HTR-8/SVneo (cell line): ENCODE results near the gene TIMP1.

Source experiments
- DNase-seq: peaks from one replicate; pipeline ENCODE4 v3.0.0; 2011; ENCODE audit warnings: low spot score, mixed read lengths; ENCODE audit not compliant: insufficient read length
- FAIRE-seq: peaks from 2 replicates; lab custom pipeline; 2011; peaks lifted over from hg19 to GRCh38; lab: Jason Lieb, UNC

TIMP1 gene

DNA sequence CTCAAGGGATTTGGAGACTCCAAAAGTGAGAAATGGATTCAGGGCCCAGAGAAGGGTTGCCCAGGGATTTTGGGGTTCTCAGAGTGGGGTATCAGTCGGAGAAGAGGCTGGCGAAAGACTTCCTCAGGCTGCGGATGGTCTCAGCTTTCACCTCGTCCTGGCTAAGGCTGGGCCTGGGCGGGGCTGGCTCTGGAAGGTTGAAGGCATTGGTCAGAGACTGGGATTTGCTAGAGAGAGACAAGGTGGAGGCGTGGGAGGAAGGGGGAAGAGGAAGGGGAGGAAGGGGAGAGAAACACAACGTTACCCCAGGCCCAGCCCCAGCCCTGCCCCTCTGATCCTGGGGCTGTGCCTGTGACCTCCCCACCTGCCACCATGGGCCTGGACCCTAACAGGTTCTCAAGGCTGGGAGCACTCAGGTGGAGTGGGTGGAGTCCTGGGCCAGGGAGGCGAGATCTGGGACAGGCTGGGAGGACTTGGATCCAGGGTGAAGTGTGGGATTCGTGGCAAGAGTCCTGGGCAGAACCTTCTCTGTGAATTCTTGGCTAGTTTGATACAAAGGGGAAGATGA, 9.4 kb upstream of the TIMP1 start:
- no peak for DNase-seq
- no peak for FAIRE-seq

DNA sequence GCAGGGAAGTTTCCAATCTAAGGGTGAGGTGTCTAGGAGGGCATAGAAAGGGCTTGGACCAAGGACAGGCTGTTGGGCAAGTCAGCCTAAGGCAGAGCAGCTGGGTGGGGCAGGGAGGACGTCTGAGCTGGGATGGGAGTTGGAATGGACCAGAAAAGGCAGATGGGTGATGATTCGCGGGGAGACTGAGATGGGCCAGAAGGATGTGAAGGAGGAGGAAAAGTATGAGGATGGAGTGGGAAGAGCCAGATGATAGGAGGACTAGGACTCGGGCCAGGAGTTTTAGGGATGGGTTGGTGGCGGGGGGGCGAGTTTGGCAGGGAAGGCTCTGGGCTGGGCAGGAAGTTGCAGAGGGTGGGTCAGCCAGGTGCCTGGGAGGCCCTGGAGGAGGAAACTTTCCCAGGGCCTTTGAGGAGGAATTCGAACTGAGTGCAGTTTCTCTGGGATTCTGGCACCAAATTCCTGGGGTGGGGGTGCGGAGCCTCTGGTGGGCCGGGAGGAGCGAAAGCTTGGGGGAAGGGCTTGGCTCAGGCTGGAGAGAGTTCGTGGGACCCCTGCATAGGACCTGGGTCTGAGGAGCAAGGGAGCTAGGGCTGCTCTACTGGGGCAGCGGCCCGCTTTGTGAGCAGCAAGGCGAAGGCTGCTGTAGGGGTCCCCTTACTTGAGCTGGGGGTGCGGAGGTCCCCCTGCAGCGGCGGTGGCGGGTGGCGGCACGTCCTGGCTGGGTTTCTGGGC, 8.7 kb upstream of the TIMP1 start:
- FAIRE-seq (no peak), DNase-seq (no peak)

DNA sequence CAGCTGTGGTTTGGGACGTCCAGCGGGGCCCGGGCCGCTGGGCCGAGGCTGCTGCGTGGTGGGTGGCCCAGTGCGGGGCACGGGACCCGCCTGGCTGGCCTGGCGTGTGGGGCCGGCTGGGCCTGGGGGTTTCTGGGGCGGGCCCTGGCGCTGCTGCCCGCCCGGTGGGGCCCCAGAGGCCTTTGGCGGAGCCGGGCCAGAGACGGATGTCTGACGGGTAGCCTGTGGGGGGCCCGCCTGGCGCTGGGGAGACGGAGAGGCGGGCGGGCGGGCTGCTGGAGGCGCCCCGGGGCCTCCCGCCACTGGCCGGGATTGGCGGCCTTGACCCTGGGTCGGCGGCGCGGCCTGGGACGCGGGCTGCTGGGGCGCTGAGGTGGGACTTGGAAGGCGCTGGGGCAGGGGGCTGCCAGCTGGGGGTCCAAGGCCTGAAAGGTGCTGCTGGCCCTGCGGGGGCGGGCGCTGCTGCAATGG, 8.1 kb upstream of the TIMP1 start:
- DNase-seq (no peak), FAIRE-seq (no peak)

DNA sequence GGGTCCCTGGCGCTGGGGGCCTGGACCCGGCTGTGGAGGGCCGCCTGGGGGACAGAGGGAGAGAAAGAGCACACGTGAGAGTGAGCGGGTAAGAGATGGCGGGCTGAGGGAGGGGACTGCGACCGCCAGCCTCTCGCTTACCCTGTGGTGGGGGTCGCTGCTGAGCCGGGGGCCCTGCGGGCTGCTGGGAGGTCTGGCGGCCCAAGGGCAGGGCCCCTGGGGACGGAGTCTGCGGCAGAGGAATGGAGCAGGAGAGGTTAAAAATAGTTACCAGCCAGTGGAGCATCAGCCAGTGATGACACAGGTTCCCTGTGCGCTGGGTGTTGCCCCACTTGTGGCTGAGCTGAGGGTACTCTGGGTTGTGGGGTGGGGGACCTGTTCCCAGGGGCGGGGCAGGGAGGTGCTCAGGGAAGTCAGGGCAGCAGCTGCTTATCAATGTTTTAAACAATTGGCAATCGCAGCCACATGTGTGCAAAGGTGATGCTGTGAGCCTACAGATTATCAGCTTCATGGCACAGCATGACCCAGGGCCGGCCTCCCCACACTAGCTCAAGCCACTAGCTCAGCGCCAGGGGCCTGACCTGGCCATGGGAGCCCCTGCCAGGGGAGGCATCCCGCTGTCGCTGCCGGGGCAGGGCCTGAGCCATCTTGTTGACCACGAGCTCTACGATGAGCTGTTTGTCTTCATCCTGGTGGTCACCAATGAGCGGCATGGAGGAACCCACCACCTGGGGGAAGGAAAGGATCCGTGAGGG, 7.5 kb upstream of the TIMP1 start:
- DNase-seq (no peak), FAIRE-seq (no peak)

DNA sequence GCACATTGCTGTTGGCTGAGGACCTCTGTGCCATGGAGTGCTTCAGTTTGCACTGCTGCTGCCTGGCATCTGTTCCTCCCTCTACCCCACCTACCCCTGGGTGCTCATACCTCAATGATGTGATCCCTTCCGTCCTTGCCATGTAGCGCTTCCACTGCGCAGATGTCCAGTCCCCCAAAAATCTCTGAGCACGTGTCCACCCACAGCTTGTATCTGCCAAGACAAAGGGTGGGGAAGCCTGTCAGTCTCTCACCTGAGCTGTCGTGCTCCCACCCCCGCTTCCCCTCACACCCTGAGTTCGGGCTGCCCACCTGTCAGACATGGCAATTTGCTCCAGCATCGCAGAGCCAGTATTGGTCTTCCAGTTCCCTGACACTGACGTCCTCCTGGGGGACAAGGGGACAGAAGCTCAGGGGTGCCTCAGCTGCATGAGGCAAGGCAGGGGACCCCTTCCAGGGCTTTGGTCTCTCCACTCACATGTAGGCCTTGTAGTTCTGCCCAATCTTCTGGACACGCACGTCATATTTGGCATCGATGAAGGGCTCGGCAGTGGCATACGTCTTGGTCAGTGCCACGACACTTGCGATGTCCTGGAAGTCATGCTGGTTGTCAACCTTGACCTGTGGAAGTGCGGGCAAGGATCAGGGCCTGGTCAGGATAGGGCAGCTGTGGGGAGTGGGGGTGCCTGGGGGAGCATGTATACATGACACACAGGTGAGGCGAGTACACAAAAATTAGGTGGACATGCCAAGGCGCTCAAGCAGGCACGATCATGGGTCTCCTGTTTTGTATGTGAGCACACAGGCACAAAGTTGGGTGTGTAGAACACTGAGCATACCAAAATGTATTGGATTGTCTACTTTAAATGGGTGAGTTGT, 6.0 kb upstream of the TIMP1 start:
- FAIRE-seq, result no peak
- no peak for DNase-seq

DNA sequence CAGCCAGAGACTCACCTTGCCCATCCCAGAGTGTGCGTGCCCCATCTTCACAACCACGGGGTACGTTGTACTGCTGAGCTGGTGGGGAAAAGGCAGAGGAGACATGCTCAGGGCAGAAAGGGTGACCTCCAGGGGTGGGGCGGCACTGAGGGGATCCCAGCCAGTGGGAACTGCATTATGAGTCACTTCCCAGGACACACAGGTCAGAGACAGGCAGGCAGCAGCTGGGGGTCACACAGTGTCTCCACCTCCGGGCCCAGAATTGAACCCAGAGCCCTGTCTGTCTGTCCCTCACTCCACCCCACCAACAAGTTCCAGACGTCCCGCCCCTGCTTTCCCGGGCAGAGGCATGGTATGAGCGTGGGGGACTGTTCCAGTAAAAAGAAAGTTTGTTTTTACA, 4.8 kb upstream of the TIMP1 start:
- DNase-seq (no peak), FAIRE-seq (no peak)

DNA sequence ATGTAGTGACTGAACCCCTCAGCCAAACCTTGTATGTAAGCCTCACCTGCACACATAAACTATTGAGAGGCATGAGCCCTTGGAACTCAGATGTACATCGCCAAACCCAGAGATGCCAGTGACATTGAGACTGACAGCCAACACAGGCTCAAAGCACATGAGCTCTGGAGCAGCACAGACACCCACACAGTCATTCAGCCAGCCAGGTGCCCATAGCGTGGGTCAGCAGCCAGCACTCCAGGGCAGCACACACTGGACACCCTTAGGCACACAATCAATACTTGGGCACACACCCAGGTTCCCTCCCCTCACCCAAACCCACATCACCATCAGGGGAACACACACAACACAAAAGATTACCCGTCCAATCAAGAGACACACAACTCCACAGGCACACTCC, 4.3 kb upstream of the TIMP1 start:
- FAIRE-seq (no peak), DNase-seq (no peak)

DNA sequence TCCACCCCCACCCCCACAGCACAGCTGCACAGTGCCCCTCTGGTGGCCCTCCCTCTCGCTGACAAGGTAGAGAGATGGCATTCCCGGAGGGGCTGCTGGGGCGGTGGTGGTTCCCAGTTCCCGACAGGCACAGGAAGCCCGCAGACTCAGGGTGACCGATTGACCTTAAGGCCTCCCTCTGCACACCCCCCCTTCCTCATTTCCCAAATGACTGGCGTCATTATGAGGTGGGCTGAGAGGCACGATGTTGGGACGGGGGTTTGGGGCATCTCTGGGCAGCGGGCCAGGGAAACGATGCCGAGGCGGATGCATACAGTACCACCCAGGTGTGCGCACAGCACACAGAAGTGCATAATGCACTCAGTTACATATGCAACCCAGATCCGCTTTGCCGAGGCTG, 3.5 kb upstream of the TIMP1 start:
- FAIRE-seq (no peak), DNase-seq (no peak)

DNA sequence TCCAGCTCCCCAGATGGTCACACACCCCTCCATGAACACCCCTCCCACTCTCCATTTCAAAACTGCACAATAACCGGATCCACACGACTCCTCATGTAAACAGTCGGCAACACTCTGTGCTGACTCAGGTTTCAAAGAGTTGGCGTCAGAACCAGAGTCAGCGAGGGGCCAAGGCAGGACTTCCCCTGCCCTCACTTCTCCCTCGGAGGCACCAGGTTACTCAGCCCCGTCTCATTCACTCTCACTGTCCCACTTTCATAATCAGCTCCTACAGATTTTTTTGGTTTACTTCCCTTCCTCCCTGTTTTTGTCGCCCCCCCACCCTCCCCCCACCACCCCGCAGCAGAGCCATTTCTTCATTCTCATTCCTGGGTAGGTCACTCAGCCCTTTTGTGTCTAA, 2.7 kb upstream of the TIMP1 start:
- DNase-seq (no peak), FAIRE-seq (no peak)

DNA sequence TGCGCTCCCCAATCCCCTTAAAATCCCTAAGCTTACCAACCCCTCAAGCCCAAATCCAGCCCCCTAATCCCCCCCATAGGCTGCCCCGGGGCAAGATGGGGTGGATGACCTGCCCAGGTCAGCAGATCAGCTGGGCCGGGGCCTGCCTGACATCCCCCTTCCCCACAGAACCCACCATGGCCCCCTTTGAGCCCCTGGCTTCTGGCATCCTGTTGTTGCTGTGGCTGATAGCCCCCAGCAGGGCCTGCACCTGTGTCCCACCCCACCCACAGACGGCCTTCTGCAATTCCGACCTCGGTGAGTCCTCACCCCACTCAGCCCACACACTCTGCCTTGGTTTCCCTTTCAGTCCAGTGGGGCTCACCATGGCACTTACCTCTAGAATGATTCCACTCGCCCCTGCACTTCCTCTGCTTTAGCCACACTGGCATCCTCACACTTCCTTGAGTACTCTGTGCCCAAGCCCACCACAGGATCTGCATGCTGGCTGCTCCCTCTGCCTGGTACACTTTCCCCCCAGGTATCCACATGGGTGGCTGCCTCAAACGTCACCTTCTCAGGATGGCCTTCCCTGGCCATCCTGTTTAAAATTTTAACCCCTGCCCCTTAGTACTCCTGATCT, 1.1 kb downstream of the TIMP1 start:
- no peak for DNase-seq
- no peak for FAIRE-seq

DNA sequence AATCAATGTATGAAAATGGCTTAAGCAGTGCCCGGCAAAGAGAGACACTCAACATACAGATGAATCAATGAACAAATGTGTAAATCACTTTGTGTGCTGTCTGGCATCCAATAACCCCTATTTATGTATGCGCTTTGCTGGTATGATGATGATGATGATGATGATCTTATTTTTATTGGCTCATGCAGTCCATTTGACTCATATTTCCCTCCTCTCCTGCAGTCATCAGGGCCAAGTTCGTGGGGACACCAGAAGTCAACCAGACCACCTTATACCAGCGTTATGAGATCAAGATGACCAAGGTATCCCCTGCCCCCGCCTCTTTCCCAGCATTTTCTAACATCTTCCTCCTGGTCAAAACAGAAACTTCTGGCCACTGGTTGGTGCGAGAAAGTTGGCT, 2.5 kb downstream of the TIMP1 start:
- FAIRE-seq, result no peak
- DNase-seq, result no peak

DNA sequence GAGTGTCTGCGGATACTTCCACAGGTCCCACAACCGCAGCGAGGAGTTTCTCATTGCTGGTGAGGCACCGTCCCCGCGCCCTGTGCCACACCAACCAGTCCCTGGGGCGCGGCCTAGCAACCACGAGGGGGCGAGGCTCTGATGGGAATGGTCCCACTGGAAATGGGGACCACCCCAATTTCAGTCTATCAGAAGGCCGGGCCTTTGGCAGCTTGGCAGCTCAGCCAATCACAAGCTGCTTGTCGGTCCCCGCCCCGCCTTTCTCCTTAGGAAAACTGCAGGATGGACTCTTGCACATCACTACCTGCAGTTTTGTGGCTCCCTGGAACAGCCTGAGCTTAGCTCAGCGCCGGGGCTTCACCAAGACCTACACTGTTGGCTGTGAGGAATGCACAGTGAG, 3.0 kb downstream of the TIMP1 start:
- DNase-seq (no peak), FAIRE-seq (no peak)

DNA sequence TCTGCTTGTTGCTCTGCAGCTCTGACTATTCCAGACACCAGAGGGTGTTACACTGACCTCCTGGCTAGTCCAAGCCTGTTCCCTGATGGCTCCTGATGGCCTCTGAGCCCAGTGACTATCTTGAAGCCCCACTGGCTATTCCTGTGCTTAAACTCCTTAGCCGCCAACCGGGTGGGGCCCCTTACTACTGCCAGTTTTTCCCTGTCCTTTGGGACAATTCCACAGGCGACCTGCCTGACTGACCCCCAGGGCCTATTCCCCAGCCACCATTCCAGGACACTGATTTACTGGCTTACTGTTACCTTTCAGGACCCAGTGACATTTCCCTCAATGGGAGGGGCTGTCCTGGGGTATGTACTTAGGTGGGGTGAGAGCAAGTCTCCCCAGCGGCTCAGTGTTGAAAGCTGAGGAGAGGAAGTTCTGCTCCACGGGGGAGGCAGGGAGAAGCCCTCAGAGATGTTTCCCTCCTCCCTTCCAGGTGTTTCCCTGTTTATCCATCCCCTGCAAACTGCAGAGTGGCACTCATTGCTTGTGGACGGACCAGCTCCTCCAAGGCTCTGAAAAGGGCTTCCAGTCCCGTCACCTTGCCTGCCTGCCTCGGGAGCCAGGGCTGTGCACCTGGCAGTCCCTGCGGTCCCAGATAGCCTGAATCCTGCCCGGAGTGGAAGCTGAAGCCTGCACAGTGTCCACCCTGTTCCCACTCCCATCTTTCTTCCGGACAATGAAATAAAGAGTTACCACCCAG, 4.0 kb downstream of the TIMP1 start:
- no peak for FAIRE-seq
- no peak for DNase-seq

DNA sequence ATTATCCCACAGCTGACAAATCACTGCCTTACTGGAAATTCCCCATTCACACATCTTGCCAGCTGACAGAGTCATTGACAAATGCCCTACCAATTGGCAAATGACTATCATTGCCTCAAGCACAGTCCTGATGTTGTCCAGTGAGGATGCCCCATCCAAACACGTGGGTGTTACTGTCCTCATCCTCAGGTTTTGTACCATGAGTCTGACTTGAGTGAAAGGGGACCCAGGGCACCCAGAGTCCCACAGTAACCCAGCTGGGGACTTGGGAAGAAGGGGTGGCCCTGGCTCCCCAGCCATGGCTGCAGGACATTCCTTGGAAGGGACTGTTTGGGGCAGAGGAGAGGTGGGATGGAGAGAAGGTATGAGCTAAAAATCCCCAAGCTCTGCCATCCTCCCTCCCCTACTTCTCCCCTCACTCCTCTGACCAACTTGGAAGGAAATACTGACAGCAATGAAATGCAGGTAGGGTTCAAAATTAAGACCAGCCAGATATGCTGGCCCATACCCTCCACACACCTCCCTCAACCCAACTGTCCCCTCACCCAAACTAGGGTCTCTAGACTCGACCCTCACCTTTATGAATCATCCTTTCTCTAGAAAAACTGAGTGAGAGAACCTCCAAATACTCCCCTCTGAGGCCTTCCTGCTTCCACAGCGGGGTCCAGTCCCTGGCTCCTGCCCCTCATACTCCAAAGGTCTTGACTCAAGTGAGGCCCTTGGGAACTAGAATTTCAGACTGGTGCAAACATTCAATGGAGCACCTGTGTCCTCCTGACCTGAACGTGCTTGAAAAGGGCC, 5.1 kb downstream of the TIMP1 start:
- DNase-seq (no peak), FAIRE-seq (no peak)

DNA sequence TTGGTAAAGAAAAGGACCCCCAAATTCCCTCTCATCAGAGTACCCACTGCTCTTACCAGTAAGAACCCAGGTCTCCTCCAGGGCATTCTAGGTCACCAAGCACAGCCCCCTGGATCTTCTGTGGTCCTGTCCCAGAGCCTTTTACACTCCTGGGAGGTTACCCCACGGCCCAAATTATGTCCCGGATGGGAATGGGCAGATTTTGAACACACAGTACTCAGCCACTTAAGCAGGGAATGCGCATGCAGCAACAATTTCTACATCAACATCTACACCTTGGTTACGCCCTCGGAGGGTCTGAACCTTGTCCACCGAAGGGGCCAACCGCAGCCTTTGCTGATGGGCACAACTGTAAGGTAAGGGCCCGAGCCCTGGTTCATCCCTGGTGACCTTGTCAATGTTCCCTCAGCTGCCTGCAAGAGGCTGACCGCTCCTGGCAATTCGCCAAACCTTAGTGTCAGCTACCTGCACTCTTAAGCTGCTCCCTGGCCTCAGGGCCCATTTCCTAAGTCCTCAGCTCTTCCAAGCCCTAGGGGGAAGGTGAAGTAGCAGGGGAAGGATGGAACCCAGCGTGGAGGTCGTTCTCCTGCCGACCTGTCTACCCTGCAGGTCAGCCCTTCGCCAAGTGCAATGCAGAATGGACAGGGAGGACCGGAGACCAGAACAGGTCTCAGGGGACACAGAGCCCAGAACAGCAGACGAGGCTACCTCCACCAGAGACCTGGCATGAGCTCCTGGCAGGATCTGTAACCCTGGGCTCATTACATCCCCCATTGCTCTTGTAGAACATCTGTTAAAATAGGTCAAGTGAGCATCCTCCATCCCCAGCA, 5.9 kb downstream of the TIMP1 start:
- no peak for DNase-seq

DNA sequence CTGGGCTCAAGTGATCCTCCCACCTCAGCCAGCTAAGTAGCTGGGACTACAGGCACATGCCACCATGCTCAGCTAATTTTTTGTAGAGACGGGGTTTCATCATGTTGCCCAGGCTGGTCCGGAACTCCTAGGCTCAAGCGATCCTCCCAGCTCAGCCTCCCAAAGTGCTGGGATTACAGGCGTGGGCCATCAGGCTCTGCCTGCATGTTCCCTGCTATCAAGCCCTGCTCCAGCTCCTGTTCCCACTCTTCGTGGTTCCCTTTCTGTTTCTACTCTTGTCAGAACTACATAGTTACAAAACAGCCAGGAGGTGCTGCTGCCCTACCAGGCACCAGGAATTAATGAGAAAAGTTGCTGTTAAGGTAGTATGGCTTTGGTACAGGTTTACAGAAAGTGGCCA, 8.7 kb downstream of the TIMP1 start:
- FAIRE-seq, result no peak
- DNase-seq, result no peak

More for the DNA sequence above, 5.9 kb downstream of the TIMP1 start:
- FAIRE-seq, result no peak

DNA sequence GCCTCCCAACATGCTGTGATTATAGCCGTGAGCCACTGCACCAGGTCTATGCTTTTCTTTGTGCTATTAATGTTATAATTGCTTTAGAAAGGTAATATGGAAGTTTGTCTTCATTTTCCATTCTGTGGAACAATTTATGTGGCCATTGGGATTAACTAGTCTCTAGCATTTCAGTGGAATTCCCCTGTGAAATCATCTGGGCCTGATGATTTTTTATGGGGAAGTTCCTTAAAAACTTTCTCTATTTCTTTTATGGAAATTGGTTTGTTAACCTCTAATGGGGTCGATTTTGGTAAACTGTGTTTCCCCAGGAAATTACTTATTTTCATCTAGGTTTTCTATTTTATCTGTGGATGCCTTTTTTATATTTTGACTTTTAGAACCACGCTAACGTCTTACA, 11.3 kb downstream of the TIMP1 start:
- DNase-seq (no peak), FAIRE-seq (no peak)
